Measurements from ENCODE around the gene ATL3.

- no peak for TF ChIP-seq EZH2 (IDR thresholded peaks at IDR 0.05; ENCODE audit: borderline replicate concordance, low read depth, low read length, severe bottlenecking)
- TF ChIP-seq CTCF (IDR thresholded peaks at IDR 0.05; ENCODE audit: borderline replicate concordance, extremely low read depth, low read length, poor library complexity, severe bottlenecking): peak; percentile 37
Measured at GRCh38 chr11:63682066-63683021, 11.2 kb upstream of the ATL3 start.
